Colon (tissue), 2 donors: ENCODE results near the gene PRTFDC1.
"Not testable (repeated sequence)": the region's sequence is repeated elsewhere in the genome, so short reads cannot be mapped to it uniquely, and the experiment has no call there.

Source experiments
- FAIRE-seq: peaks from 2 replicates; lab custom pipeline; 2012; peaks lifted over from hg19 to GRCh38; lab: Jason Lieb, UNC
- donor health status: control.
- donor health status: control.

The PRTFDC1 gene

DNA sequence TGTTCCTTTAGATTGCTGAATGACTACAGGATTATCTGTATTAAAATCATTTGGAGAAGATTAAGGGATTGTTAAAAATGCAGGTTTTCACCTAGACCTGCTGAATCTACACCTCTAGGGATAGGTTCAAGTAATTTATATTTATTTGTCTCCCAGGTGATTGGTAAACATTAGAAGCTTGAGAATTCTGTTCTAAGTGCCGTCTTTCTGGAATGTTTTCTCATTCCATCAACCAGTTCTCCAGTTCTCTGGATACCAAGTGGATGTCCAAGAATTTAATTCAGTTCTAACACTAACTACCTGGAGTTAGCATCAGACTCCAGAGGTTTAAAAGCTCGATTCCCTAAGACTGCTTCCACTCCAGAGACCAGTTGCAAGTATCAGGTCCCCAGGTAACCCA, 110.9 kb downstream of the PRTFDC1 start:
- no peak for FAIRE-seq

DNA sequence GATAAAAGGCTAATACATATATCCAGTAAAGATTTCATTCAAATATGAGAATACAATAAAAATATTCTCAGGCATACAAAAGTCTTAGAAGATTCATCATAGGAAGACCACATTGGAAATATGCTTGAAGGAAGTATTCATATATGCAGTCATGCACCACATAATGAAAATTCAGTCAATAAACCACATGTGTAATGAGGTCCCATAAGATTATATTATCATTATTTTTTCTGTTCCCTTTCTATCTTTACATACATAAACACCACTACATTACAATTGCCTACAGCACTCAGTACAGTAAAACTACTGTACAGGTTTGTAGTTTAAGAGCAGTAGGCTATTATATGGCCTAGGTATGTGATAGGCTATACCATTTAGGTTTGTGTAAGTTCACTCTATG, 111.6 kb downstream of the PRTFDC1 start:
- no peak for FAIRE-seq

DNA sequence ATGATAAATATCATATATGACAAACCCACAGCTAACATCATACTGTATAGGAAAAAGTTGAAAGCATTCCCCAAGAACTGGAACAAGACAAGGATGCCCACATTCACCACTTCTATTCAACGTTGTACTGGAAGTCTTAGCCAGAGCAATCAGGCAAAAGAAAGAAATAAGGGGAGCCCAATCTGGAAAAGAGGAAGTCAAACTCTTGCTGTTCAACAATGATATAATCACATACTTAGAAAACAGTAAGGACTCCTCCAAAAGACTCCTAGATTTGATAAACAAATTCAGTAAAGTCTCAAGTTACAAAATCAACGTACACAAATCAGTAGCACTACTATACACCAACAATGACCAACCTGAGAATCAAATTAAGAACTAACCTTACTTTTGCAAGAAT, 114.6 kb downstream of the PRTFDC1 start:
- FAIRE-seq: not testable (repeated sequence)

DNA sequence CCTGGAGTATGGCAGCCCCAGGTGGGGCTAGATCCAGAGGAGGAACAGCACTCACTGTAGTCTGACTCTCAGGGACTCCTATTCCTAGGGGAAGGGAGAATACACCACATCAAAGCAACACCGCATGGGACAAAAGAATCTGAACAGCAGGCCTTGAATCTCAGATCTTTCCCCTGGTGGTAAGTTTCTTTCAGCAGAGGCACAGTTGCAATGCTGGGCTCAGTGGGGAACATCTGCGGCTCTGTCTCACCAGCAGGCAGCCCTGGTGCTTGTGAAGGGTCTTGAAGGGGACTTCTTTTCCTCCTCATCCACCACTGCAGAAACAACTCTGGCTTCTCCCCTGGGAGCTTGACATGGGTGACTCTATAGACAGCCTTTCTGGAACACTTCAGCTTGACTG, 117.5 kb downstream of the PRTFDC1 start:
- FAIRE-seq: no peak

DNA sequence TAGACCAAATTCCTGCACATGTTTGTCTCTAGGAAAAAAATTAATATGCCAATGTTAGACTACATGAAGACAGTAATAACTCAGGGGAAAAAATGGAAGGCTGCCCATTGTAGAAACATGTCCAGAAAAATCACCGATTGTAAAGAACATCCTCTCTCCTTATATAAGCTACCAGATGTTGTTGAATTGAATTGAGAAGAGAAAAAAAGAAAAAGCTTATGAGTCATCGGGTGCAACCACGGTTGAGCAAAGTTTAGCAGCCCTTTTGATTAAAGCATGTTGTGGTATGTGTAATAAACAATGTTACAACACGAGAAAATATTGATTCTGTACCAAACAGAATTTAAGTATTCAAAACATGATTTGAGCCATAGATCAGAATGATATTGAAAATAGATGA, 126.4 kb downstream of the PRTFDC1 start:
- FAIRE-seq: no peak

DNA sequence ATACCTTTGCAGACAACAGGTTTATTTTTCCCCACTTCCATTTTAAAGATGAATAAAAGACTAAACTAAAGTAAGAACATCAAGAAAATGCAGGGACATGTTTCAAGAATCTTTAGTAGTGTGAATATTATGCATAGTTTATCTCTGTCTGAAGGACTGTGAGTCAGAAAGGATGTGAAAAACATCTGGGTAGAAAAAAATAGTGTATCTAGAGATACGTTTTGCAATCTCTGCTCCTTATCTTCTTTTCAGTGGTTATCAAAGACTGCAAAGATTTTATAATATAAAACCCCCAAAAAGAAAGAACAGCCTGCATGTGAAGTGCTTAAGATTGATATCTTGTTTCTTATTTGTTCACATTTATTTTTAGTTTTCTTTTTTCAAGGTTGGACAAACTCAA, 126.9 kb downstream of the PRTFDC1 start:
- FAIRE-seq: no peak

DNA sequence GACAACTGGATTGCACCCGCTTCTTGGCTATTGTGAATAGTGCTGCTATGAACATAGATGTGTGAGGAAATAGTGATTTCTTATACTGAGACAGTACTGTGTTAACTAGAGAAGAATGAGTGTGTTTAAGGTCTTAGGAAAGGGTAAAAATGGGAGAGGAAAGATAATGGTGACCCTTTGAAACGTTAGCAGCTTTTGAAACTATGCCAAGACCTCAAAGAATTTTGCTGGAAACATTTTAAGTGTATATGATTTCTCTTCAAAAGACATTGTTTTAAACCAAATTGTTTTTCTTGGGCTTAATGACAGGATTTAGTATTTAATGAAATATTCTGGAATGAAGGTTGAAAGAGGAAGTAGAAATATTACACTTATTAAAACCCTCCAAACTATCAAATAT, 127.9 kb downstream of the PRTFDC1 start:
- no peak for FAIRE-seq

DNA sequence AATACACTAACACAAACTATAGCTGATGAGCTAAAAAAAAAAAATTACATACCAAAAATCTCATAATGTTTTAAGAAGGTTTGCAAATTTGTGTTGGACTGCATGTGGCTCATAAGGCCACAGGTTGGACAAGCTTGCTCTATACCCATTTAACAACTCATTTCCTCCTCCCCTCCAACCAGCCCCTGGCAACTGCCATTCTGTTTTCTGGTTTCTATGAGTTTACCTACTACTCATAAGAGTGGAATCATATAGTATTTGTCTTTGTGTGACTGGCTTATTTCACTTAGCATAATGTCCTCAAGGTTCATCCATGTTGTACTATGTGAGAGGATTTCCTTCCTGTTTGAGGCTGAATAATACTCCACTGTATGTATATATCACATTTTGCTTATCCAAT, 128.3 kb downstream of the PRTFDC1 start:
- no peak for FAIRE-seq

DNA sequence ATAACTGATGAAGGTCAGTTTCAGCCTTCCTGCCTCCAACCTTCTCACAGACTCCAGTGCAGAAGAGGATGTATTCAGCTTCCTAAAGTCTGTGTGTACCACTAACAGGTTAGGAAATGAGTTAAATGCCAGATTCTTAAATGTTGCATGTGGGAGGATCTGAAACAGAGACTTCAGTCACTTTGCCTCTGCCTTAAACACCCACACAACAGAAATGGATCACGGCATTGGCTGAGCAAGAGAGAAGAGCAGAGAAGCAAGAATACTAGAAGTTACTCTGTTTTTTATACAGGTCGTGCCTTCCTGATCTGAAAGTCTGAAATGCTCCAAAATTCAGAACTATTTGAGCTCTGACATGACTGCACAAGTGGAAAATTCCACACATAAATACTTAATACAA, 129.8 kb downstream of the PRTFDC1 start:
- no peak for FAIRE-seq

DNA sequence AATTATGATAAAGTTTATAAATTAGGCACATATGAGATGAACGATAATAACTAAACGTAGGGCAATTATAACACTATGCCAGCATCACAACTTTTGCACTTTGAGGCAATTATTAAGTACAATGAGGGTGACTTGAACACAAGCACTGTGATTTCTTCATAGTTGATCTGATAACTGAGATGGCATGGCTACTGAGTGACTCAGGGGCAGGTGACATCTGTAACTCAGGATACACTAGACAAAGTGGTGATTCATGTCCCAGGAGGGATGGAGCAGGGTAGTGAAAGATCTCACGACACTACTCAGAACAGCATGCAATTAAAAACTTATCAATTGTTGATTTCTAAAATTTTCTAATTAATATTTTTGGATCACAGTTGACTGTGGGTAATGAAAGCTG, 130.4 kb downstream of the PRTFDC1 start:
- FAIRE-seq: no peak

DNA sequence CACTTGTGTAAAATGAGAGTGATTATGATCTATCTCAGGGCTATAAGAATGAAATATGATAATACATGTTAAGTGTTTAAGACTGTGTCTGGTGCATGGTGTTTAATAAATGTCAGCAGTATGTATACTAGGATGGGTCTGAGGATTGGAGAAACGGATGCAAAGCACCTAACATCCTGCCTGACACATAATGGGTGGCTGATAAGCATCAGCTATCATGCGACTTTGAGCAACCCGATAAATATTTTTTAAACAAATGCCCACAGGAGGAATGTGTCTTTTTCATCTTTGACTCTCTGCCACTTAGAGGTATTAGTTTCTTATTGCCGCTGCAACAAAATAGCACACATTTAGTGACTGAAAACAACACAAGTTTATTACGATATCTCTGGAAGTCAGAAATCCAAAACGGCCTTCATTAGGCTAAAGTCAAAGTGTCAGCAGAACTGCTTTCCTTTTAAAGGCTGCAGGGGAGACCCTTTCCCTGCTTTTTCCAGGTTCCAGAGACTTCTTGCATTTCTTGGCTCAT, 135.5 kb downstream of the PRTFDC1 start:
- FAIRE-seq: no peak

DNA sequence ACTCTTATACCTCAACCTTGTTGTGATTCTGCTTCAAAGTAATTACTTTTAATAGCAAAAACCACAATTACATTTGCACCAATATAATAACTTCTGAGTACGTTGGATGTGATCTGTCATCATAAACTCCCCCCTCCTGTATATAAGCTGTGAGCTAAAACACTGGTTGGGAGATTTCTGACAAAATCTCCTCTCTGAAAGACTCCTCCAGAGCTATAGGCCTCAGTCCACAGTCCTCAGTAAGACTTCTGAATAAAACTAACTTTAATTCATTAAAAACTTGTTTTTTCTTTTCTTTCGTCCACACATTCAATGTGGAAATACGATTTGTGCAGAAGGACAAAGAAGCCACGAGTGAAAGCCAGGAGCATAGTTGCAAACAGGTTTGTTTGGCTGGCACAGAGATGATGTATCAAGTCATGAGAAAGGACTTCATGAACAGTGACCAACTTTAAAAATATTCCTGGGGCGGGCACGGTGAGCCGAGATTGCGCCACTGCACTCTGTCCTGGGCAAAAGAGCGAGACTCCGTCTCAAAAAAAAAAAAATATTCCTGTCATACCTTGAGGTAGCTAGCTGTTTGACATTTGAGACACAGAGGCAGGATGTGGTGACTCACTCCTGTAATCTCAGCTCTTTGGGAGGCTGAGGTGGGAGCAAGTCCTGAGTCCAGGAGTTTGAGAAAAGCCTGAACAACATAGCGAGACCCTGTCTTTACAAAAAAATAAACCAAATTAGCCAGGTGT, 137.7 kb downstream of the PRTFDC1 start:
- FAIRE-seq: no peak

DNA sequence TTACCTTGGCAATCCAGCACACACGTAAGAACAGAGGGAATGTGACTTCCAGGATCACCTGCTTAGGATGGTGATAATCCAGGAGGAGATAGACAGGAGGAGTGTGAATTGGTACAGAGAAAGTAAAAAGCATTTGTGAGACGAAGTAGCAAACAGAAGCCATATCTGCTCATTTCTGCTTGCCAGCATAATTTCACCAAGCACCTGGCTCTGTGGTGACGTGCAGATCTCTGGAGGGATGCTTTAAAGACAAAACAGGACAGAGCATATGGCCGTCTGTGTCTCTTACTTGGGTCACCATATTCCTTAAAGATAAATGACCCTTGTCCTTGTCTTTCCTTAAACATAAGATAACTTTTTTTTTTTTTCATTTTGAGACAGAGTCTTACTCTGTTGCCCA, 138.6 kb downstream of the PRTFDC1 start:
- no peak for FAIRE-seq

DNA sequence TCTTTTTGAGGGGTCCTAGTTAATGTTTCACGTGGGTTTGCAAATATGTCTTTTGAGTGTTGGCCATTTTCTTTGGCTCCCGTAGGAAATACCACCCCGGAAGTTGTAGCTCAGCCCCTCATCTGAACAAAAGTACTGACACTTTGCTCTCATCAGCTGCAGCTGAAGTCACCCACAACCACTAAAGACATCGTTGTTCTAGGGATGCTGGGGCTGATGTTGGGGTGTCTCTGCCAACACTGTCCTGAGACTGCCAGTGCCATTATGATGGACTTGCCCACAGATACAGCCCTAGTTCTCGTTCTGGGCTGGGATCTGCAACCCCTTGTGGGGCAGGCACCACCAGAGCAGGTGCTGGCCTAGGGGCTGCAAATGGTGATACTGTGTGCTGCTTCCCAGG, 146.1 kb downstream of the PRTFDC1 start:
- no peak for FAIRE-seq

DNA sequence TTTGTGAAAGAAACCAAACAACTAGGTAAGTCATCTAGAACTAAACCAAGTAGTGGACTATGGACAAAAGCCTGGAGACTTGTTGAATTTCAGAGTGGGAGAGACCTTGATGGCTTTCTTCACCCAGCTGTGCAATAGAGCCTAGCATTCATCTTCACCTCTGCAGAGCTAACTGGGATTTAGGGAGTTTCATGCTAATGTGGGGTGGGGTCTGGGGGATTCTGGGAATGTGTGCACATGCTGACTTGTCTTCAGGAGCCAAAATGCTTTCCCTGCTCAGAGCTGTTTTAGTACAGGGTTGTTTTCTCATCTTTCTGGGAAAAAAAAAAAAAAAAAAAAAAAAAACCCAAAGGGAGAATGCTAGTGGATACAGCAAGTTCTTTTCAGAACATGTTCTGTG, 147.4 kb downstream of the PRTFDC1 start:
- no peak for FAIRE-seq

DNA sequence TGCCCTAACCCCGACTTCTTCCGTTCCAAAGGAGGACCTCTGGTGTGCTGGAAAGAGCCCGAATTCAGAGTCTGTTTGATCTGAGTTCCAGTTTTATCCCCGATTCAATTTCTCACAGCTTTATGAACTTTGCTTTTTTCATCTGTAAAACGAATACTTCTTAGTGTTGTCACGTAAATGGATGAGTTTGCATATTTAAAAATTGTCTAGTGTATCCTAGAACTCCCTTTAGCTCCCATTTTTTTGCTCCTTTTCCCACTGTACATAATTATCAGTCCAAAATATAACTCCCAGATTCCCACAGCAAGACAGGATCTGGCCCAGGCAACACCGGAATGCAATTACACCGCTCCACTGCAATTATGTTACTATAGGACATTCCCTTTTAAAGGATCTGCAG, 148.0 kb downstream of the PRTFDC1 start:
- no peak for FAIRE-seq

DNA sequence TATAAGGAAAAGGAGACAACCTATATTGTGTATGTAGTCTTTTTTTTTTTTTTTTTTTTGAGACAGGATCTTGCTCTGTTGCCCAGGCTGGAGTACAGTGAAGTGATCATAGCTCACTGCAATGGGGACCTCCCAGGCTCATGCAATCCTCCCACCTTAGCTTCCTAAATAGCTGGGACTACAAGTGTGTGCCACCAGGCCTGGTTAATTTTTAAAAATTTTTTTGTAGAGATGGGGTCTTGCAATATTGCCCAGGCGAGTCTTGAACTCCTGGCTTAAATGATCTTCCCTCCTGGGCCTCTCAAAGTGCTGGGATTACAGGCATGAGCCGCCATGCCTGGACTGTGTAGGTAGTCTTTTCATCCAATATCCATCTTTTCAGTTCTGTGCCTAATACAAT, 150.0 kb downstream of the PRTFDC1 start:
- FAIRE-seq: no peak

DNA sequence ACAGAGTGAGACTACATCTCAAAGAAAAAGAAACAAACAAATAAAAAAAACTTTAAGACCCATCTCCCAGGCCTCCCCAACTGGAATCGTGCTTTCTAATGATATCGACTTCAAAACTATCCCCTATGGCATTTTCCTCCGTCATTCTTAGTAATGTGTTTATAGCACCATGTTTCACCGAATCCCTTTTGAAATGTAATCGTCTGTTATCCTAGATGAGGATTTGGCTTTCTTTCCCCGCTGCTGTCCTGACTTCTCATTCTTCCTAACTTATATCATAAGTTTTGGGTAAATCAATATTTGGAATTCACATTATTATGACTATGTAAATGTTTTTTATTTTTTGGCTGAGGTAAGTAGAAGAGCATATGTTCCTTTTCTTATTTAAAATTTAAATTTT, 151.5 kb downstream of the PRTFDC1 start:
- FAIRE-seq: no peak
